Measurements from ENCODE around the gene ARMC12.

The ARMC12 gene

GRCh38 chr6:35725721-35726438 lies 11.0 kb upstream of the ARMC12 start:
- Histone ChIP-seq H3K27ac (ENCODE audit: low read depth, low read length) (no peak overlapping the region), H3K36me3 (ENCODE audit: control insufficient read depth, low read length) (no peaks in the 10 kb centered on the region), H3K9me3 (ENCODE audit: control insufficient read depth, insufficient read depth, low read length) (no peaks in the 10 kb centered on the region), H3K4me1 (ENCODE audit: control insufficient read depth, low read length) (peaks cover 69% of the 10 kb centered on the region), H3K4me3 (ENCODE audit: low read length) (no peak overlapping the region), H3K27me3 (ENCODE audit: control insufficient read depth, low read length) (no peaks in the 10 kb centered on the region), H3F3A (ENCODE audit: control insufficient read depth, insufficient read depth) (peaks cover 24% of the 10 kb centered on the region), H4K20me1 (ENCODE audit: control insufficient read depth, insufficient read depth, low read depth, low read length) (no peaks in the 10 kb centered on the region), H3K4me2 (ENCODE audit: low read length) (0 out of 2 replicates have a peak overlapping the region, but pooled peaks have one; percentile 73), H3K79me2 (ENCODE audit: control insufficient read depth, low read length) (no peaks in the 10 kb centered on the region), H3K9me2 (replicated peaks; ENCODE audit: control insufficient read depth, low read length) (no peaks in the 10 kb centered on the region)
- TF ChIP-seq CTCF (IDR thresholded peaks at IDR 0.05; ENCODE audit: low read depth, low read length, poor library complexity, severe bottlenecking) = no peak
- TF ChIP-seq EZH2phosphoT487 (IDR thresholded peaks at IDR 0.05; ENCODE audit: borderline replicate concordance, low read length) = no peak

- Histone ChIP-seq H3K36me3 (ENCODE audit: control insufficient read depth, low read length) (no peaks in the 10 kb centered on the region), H3K4me3 (ENCODE audit: low read length) (peak overlapping the region; percentile 89), H3F3A (ENCODE audit: control insufficient read depth, insufficient read depth) (peaks cover 26% of the 10 kb centered on the region), H3K9me2 (replicated peaks; ENCODE audit: control insufficient read depth, low read length) (no peaks in the 10 kb centered on the region), H3K27ac (ENCODE audit: low read depth, low read length) (peak overlapping the region; percentile 87), H3K4me2 (ENCODE audit: low read length) (peak overlapping the region; percentile 73), H4K20me1 (ENCODE audit: control insufficient read depth, insufficient read depth, low read depth, low read length) (no peaks in the 10 kb centered on the region), H3K27me3 (ENCODE audit: control insufficient read depth, low read length) (no peaks in the 10 kb centered on the region), H3K4me1 (ENCODE audit: control insufficient read depth, low read length) (peaks cover 65% of the 10 kb centered on the region), H3K79me2 (ENCODE audit: control insufficient read depth, low read length) (no peaks in the 10 kb centered on the region), H3K9me3 (ENCODE audit: control insufficient read depth, insufficient read depth, low read length) (no peaks in the 10 kb centered on the region)
- TF ChIP-seq EZH2phosphoT487 (IDR thresholded peaks at IDR 0.05; ENCODE audit: borderline replicate concordance, low read length) (no peak), CTCF (IDR thresholded peaks at IDR 0.05; ENCODE audit: low read depth, low read length, poor library complexity, severe bottlenecking) (no peak)
These were observed 9.4 kb upstream of the ARMC12 start for GRCh38 chr6:35727231-35727934.

- H4K20me1 ChIP-seq (ENCODE audit: control insufficient read depth, insufficient read depth, low read depth, low read length) = no peaks in the 10 kb centered on the region
- no peaks in the 10 kb centered on the region for H3K36me3 ChIP-seq (ENCODE audit: control insufficient read depth, low read length)
- H3K9me3 ChIP-seq (ENCODE audit: control insufficient read depth, insufficient read depth, low read length) = no peaks in the 10 kb centered on the region
- no peaks in the 10 kb centered on the region for H3K79me2 ChIP-seq (ENCODE audit: control insufficient read depth, low read length)
- TF ChIP-seq CTCF (IDR thresholded peaks at IDR 0.05; ENCODE audit: low read depth, low read length, poor library complexity, severe bottlenecking) = no peak
- TF ChIP-seq EZH2phosphoT487 (IDR thresholded peaks at IDR 0.05; ENCODE audit: borderline replicate concordance, low read length) = no peak
- peaks cover 72% of the 10 kb centered on the region for H3K4me1 ChIP-seq (ENCODE audit: control insufficient read depth, low read length)
- no peaks in the 10 kb centered on the region for H3K9me2 ChIP-seq (replicated peaks; ENCODE audit: control insufficient read depth, low read length)
- peak overlapping the region; percentile 73 for H3K4me2 ChIP-seq (ENCODE audit: low read length)
- H3K4me3 ChIP-seq (ENCODE audit: low read length) = peak overlapping the region; percentile 89
- peak overlapping the region; percentile 87 for H3K27ac ChIP-seq (ENCODE audit: low read depth, low read length)
- H3F3A ChIP-seq (ENCODE audit: control insufficient read depth, insufficient read depth) = peaks cover 26% of the 10 kb centered on the region
- H3K27me3 ChIP-seq (ENCODE audit: control insufficient read depth, low read length) = no peaks in the 10 kb centered on the region
These were observed 8.7 kb upstream of the ARMC12 start for GRCh38 chr6:35727935-35728682.
